ENCODE measurements around the gene COX6B1. TPM values are rescaled to one million over a fixed set of nuclear protein-coding genes. Genes with fewer than 3 reads are reported as not detected.
A peak's percentile ranks its signal among the peaks of the same experiment; 100 is the strongest.

Gene COX6B1
- total and polyA plus RNA-seq, 7 donors, result 631 to 1,724 (median 878) TPM

DNA sequence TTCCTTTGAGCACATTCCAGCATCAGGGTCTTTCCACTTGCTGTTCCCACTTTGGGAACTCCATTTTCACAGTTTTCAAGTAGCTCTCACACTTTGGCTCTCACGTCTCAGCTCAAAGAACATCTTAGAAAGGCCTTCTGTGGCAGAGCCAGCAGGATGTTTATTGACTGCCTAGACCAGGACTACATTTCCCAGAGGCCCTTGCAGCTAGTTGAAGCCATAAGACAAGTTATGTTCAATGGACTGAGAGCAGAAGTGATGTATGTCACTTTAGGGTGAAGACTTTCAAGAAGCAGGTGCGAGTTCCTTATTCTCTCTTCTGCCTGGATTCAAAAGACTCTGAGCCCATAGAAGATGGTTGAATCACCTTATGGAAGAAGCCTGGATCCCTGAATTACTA is 39.9 kb upstream of the COX6B1 start:
- Histone ChIP-seq H3K4me3 (no peak overlapping the region), H3K4me1 (peaks cover 9% of the 10 kb centered on the region), H3K27ac (no peak overlapping the region), H3K27me3 (ENCODE audit: insufficient read depth in 3 of 3, low read length in 2 of 3) (no peaks in the 10 kb centered on the region), H3K9me3 (peaks cover 4% of the 10 kb centered on the region), H3K36me3 (ENCODE audit: insufficient read depth in 1 of 2, low read depth in 1 of 2) (no peaks in the 10 kb centered on the region)
- DNase-seq (no peak), ATAC-seq (no peak)
- TF ChIP-seq, protein P1, sequence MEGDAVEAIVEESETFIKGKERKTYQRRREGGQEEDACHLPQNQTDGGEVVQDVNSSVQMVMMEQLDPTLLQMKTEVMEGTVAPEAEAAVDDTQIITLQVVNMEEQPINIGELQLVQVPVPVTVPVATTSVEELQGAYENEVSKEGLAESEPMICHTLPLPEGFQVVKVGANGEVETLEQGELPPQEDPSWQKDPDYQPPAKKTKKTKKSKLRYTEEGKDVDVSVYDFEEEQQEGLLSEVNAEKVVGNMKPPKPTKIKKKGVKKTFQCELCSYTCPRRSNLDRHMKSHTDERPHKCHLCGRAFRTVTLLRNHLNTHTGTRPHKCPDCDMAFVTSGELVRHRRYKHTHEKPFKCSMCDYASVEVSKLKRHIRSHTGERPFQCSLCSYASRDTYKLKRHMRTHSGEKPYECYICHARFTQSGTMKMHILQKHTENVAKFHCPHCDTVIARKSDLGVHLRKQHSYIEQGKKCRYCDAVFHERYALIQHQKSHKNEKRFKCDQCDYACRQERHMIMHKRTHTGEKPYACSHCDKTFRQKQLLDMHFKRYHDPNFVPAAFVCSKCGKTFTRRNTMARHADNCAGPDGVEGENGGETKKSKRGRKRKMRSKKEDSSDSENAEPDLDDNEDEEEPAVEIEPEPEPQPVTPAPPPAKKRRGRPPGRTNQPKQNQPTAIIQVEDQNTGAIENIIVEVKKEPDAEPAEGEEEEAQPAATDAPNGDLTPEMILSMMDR (IDR thresholded peaks at IDR 0.05), result no peak
- intact Hi-C loops (cut with DNase I), result no loop called here
- WGBS, 3 donors, result 68 to 75% (median 74%) methylated on average over 2 of the region's 2 CpGs

DNA sequence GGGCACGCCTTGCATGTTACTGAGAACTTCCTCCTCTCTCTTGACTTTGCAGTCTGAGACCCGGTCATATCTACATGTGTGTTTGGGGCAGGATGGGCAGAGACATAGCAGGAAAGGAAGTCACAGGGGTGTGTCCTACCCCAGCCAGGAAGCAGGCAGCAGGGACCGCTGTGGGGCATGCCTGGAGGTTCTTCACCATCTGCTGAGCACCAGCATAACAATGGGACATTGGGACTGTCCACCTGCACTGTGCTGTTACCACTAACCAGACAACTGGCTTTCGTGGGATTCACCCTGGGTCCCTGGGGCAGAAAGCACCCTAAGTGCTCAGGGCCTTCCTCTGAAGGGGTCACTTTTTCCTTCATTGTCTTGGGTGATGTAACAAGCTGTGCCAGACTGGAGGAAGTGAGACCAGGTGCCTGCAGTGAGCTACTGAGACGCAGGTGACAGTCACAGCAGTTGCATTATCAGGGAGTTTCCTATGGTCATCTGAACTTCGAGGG is 38.2 kb upstream of the COX6B1 start:
- Histone ChIP-seq H3K4me1 (peaks cover 9% of the 10 kb centered on the region), H3K27me3 (ENCODE audit: insufficient read depth in 3 of 3, low read length in 2 of 3) (no peaks in the 10 kb centered on the region), H3K27ac (no peak overlapping the region), H3K36me3 (ENCODE audit: insufficient read depth in 1 of 2, low read depth in 1 of 2) (no peaks in the 10 kb centered on the region), H3K9me3 (peaks cover 4% of the 10 kb centered on the region), H3K4me3 (no peak overlapping the region)
- intact Hi-C loops (cut with DNase I), result loop anchor here in 1 of 2 donors (5.0 kb wide), 1 partner anchor 68 kb away; no protein-coding TSS in a partner anchor
- TF ChIP-seq, protein P1 (IDR thresholded peaks at IDR 0.05), result no peak
- DNase-seq (peak in 1 of 2 donors; percentile 34), ATAC-seq (no peak)
- 70 to 79% (median 72%) methylated on average over 6 of the region's 6 CpGs for WGBS, 3 donors

DNA sequence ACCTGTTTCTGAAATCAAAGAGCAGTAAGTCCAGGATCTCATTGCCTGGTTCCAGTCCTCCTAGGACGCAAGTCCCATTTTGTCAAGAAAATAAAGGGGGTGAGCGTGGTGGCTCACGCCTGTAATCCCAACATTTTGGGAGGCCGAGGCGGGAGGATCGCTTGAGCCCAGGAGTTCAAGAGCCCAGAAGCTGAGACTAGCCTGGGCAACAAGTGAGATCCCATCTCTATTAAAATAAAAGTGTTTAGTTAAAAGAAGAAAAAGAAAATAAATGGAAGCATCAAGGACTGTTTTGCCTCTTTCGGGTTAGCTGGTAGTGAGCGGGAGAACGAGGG is 35.9 kb upstream of the COX6B1 start:
- H3K27me3 ChIP-seq (ENCODE audit: insufficient read depth in 3 of 3, low read length in 2 of 3), result no peaks in the 10 kb centered on the region
- H3K36me3 ChIP-seq (ENCODE audit: insufficient read depth in 1 of 2, low read depth in 1 of 2), result peaks cover 0 to 12% of the 10 kb centered on the region in 2 donors
- peak overlapping the region; percentile 57 for H3K27ac ChIP-seq
- H3K4me3 ChIP-seq, result peak overlapping the region; percentile 82
- DNase-seq (no peak), ATAC-seq (no peak)
- 26 to 31% (median 29%) methylated on average over 9 of the region's 9 CpGs for WGBS, 3 donors
- TF ChIP-seq, protein P1 (IDR thresholded peaks at IDR 0.05), result no peak
- peaks cover 4% of the 10 kb centered on the region for H3K9me3 ChIP-seq
- H3K4me1 ChIP-seq, result peaks cover 9% of the 10 kb centered on the region
- intact Hi-C loops (cut with DNase I), result loop anchor here in 1 of 2 donors (5.0 kb wide), 1 partner anchor 70 kb away; no protein-coding TSS in a partner anchor

DNA sequence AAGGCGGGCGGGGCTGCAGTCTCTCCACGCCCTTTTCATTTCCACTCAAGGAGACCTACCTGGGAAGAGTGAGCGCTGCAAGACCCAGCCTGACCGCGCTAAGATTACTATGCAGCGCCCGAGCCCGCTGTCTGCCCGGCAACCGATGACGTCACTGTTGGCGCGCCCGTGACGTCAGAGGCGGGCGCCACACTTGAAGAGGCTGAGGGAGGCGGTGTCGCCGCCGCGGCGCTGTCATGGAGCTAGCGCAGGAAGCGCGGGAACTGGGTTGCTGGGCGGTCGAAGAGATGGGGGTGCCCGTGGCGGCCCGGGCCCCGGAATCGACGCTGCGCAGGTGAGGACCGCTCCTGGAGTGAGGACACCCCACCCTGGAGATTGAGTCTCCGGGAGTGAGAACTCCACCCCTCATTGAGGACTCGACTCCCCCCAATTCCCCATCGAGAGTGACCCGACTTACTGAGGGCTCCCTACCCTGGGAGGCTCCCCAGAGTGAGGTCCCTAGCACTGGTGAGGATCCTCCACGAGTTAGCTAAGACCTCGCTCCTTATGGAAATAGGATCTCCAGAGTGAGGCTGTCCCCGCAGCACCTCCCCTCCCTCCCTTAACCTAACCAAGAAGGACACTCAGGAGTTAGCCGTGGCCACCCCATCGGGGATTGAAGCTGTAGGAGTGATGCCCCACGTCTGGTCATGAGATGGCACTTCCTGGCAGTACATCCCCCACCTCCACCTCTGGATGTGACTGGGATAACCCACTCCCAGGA is 35.4 kb upstream of the COX6B1 start, which contains the start of gene HAUS5:
TSS of gene HAUS5 (plus strand) at position 177 of the 763 bp plus-strand sequence. CDS start at position 237, 60 bp downstream.
- H3K9me3 ChIP-seq, result no peaks in the 10 kb centered on the region
- TF ChIP-seq, protein P1 (IDR thresholded peaks at IDR 0.05), result no peak
- no peaks in the 10 kb centered on the region for H3K27me3 ChIP-seq (ENCODE audit: insufficient read depth in 3 of 3, low read length in 2 of 3)
- ATAC-seq, result peak; percentile 98 to 100 (median 100)
- peak within 1 kb of the TSS; percentile 57 for H3K27ac ChIP-seq
- H3K36me3 ChIP-seq (ENCODE audit: insufficient read depth in 1 of 2, low read depth in 1 of 2), result peaks cover 0 to 15% of the 10 kb centered on the region in 2 donors
- peak; percentile 94 to 96 for DNase-seq
- intact Hi-C loops (cut with DNase I), result loop anchor here in 1 of 2 donors (5.0 kb wide), 1 partner anchor 70 kb away; no protein-coding TSS in a partner anchor
- peak within 1 kb of the TSS; percentile 82 for H3K4me3 ChIP-seq
- 0% methylated on average over 47 of the region's 47 CpGs for WGBS, 3 donors
- peaks cover 9% of the 10 kb centered on the region for H3K4me1 ChIP-seq
